Measurements from ENCODE around the gene TIAM1.

TIAM1 gene

DNA sequence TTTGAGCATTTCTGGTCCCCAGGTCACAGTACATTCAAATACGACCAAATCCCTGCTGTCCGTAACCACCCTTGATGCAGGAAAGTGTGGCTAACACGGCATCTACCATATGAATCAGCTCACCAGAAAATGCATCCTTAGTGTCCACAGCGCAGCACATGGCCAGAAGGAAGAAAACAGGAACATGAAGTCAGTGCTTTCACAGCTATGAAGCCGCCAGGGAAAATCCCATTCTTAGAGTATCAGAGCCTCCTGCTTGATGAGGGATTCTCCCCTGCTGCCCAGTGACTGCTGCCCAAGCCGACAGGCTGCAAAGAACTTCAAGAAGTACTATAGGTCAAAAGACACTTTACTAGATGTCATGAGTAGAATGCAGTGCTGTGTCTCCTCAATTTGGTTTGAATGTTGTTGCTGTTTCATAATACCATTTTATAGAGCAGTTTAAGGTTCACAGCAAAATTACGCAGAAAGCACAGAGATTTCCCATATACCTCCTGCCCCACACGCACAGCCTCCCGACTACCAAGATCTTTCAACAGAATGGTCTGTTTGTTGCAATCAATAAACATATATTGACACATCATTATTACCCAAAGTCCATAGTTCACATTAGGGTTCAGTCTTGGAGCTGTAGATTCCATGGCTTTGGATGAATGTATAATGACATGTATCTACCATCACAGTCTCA, 14.5 kb downstream of the TIAM1 start:
- no peak for DNase-seq

DNA sequence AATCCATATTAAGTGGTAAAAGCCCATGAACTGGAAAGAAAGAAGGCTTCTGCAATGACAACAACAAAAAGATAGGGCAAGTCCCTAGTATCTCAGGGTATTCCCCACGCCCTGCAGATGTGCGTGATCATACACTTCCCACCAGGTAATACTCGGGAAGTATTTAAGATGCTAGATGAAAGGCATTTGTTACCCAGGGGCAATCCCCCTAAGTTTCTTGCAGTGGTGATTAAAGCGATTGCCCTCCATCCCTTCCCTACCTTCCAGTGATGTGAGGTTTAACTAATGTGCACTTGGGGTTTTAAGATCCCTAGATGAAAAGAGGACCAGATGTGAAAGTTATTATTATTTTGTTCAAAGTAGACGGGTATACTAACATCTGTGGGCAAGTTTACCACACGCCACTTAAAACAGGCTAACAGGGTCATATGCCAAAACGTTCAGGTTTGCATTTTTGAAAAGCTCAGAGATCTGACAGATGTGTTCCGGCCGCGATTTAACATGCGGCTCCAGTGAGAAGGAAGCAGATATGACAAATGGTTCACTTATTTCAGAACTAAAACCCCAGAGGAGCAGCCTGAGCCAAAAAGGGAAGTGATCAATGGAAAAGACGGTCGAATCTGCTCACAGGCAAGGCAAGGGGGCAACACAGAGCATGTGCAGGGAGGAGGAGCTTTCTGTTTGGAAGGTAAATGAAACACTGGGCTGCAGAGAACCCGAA, 17.4 kb downstream of the TIAM1 start:
- no peak for DNase-seq

DNA sequence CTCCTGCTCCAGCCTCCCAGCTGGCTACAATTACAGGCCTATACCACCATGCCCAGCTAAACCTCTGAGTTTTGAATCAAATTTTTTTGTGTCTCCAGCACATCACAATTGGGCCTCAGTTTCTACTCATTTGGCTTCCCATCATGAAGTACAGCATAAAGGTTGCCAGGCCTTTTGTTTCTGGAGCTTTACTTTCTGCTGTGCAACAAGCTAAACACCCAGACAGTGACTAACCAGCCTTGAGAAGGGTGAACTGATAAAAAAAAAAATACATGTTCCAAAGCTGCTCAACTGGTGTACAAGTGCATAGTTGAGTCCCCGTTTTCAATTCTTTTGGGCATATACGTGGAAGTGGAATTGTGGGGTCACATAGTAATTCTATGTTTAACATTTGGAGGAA, 25.1 kb downstream of the TIAM1 start:
- DNase-seq, result no peak

DNA sequence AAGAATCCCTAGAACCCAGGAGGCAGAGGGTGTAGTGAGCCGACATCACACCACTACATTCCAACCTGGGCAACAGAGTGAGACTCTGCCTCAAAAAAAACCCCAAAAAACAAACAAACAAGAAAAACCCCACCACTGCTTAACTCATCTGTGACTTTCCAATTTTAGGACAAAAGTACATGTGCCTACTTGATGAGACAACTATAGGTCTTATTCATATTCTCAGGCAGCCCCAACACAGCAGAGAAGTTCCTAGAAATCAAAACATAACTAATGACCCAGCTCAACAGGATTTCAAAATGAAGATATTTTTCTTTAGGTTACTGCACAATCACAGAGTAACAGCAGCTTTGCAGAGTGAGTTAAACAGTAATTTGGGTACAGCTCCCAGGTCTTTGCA, 26.4 kb downstream of the TIAM1 start:
- DNase-seq, result no peak

DNA sequence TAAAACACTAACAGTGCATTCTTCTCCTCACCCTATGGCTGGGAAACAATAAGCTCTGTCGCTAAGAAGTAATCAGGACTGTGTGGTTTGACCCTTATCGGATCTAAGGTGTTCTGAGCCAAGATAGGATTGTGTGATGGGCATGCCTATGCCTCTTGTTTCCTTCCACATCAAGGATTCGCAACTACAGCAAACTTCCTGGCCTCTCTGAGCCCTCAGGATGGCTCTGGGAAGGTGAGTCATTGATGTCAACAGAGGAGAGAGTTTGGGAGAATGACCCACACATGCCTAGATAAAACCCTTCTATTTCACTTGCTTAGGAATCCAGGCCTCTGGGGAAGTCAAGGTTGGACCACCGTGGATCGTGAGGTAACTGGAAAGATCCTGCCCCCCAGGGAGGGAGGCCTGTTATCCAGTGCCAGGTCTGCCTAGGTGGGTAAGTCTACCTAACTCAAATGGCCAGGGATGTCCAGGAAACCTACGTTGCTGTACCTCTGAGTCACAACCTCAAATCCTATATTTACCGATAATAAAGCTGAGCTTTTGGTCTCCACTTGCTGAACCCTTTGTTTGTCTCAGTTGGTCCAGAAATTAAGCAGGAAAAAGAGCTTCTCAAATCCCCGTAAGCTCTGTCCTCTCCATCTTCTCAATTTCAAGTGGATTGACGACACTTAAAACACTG, 27.4 kb downstream of the TIAM1 start:
- DNase-seq, result no peak

DNA sequence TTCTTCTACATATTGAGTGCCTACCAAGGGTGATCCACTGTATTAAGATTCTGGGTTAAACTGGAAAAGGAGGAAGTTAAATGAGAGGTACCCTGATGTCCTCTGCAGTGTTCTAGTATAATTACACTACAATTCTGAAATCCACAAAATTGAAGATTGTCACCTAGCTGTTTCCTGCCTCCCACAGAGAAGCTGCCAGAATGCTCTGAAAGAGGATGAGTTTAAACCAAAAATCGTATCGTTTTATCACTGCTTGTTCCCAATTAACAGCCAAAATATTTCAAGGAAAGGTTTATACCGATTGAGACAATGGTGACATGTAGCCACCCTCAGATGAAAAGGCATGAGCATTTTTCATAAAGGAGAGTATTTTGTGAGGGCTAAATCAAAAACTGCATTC, 28.0 kb downstream of the TIAM1 start:
- no peak for DNase-seq

DNA sequence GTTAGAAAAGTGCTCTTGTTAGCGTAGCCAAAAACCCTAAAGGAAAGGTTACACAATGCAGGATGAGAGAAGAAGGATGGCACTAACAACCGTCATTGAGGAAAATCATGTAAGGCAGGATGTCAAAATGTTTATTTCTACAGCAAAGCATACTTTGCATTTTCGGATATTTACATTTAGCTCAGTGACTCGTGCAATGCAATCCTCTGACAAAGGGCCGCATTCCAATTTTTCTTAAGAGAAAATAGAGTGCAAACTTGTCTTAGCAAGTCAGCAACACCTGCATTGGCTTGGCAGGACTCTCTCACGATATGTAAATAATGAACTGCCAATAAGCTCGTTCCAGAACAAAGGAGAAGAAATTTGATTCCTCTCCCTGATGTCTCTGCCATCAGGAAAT, 33.3 kb downstream of the TIAM1 start:
- no peak for DNase-seq

DNA sequence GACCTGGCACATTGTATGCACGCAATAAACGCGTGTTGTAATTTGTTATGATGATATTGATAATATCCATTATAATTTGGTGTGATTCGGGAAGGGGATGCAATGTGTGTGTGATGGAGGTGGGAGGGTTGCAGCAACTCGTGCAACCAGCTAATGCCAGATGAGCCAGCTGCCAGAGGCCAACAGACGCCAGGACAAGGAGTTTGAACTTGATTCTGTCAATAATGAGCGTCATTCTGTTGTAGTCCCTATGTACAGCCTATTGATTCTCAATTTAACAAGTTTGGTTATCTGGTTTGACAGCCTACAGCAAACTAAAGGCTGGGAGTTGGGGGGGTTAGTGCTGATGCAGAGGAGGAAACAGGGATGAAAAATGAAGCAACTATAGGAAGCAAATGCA, 35.5 kb downstream of the TIAM1 start:
- no peak for DNase-seq

DNA sequence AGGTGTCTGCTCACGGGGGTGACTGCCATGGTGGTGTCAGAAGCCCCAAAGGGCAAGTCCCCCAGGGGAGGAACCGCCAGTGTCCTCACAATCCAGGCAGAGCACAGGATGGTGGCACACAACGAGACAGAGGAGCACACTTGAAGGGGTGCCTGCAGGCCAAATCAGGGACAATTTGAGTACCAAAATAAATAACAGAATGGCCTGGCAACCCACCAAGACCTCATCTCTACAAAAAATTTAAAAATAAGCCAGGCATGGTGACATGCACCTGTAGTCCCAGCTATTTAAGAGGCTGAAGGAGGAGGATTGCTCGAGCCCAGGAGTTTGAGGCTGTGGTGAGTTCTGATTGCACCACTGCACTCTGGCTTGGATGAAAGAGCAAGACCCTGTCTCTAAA, 38.2 kb downstream of the TIAM1 start:
- DNase-seq, result no peak

DNA sequence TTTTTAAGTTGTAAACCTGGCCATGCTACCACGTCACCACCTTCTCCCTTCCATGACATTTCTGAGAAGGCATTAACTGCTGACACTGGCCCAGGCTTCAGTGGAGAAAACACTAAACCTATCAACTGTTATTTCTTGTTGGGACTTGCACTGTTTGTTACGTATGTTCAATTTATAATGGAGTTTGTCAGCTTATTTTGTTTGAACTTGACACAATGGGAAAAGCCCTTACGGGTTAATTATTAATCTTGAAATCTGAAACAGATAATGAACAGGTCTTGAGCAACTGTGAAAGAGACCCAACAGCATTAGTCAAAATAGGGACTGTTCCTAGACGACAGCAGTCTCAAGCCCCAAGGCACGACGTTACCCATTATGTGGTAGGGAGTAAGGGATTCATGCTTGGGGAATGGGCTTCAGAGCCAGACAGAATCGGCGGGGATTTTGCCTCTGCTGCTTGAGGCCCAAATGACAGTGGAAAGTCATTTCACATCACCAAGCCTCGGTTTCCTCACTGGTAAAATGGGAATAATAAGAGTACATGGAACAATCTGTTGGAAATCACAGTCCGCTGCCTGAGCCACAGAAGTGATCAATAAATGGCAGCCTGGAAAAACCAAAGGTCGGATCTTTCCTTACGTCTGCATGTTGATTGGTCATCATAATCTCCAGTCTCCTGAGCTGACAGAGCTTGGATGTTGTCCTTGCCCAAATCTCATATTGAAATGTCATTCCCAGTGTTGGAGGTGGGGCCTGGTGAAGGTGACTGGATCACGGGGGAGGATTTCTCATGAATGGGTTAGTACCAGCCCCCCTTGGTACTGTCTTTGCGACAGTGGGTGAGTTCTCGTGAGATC, 44.5 kb downstream of the TIAM1 start:
- no peak for DNase-seq

DNA sequence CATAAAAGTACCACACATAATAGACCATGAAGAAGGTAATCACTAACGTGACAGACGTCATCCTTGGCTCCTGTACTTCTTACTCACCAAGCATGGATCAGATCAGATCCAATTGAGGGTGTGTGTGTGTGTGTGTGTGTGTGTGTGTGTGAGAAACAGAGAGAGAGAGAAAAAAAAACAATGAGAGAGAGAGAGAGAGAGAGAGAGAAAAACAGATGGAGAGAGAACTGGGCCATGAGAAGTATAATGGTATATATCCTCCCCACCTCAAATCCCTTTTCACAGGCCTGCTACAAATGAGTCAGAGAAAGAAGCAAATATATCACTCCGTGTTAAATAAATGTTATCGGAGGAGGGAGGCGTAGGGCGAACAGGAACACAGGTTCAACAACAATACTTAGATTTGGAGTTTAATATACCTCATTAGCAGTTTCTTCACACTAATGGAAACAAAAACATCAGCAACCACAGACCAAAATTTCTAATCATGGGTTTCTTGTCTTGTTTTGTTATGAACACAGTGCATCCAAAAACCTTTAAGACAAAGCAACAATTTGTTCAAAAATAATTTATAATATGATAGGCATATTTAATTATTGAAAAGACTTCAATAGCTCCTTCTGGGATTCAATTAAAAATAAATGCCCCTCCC, 45.3 kb downstream of the TIAM1 start:
- no peak for DNase-seq

DNA sequence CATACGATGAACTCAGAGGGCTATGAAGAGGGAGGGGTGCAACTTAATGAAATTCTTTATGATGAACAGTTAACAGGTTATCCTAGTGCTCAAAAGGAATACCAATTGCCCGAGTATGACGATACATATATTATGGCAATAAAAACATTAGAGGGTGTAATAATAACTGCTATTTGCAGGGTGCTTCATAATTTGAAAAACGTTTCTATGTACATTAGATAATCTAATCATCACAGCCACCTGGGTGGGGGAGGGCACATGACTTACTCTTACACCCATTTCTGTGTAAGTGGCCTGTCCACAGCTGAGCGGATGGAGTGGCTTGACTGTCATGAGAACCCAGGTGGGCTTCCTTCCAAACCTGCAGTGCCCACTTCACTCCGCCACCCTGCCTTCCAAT, 46.3 kb downstream of the TIAM1 start:
- DNase-seq, result no peak

DNA sequence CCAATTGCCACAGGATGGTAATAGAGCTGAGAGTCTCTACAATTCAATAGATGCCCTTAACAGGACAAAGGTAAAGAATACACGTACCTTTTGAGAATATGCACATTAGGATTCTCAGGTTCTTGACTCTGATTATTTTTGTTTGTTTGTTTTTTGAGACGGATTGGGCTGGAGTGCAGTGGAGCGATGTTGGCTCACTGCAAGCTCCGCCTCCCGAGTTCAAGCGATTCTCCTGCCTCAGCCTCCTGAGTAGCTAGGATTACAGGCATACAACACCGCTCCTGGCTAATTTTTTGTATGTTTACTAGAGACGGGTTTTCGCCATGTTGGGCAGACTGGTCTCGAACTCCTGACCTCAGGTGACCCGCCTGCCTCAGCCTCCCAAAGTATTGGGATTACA, 48.4 kb downstream of the TIAM1 start:
- no peak for DNase-seq

DNA sequence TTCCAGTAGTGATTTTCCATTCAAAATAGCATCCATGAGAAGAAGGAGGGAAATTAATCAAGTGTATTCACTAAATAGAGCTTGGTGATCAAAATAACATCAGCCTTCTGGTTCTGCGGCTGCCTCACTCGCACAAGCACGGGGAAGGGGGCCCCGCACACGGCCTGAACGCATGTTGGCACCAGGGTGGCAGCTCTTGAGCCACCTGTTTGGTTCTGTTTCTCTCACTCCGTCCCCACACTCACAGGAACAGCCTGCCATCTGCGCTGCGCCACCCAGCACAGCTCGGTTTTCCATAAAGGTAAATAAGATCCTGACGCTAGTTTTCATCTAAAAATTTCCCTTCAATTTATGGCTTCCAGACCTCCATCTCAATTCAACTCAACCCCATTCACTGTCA, 49.4 kb downstream of the TIAM1 start:
- no peak for DNase-seq

DNA sequence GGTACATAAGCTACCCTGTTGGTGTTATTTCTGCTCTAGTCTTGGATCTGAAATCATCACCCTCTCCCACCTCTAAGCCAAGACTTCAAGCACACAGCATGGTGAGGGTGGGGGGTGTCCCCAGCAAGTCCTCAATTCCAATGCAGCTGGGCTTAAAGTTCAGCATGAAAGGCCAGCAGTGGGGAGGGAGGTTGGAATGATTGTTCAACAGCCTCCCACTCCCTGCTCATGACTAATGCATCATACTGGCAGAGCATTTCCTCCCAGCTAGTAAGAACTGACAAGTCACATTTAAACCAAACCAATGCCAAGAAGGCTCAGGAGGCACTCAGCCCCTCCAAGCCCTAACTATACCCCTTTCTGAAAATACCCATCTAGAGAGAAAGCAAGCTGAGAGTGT, 50.1 kb downstream of the TIAM1 start:
- DNase-seq, result no peak

DNA sequence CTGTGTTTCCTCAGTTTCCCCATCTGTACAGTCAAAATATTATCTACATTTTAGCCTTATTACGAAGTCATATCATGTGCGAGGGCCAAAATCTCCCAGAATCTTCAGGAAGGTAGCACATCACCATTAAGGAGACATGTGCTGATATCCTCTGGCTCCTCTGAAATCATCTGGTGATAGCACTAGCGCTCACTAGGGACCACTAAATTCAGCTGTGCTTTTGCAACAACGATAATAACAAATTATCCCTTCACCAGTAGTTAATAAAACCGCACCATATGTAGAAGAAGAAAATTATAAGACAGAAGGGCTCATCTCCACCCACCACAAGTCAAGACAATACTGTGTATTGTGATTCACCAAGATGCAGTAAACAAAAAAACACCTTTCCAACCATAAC, 53.3 kb downstream of the TIAM1 start:
- no peak for DNase-seq

DNA sequence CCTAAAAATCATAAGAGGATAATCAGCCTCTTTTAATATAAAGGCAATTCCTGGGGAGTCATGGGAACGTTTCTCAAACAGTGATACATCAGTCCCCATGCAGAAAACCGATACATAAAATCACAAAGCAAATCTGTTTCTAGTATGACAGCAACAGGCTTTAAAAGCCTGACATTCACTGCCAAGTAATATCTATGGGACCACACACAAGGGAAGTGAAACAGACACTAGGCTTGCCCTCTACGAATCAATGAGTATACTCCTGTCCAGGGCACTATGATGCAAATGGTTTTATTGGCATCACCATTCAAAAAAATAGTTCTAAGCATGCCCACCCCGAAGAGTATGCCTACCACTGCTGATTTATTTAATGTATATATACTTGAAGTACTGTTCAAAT, 54.4 kb downstream of the TIAM1 start:
- no peak for DNase-seq

DNA sequence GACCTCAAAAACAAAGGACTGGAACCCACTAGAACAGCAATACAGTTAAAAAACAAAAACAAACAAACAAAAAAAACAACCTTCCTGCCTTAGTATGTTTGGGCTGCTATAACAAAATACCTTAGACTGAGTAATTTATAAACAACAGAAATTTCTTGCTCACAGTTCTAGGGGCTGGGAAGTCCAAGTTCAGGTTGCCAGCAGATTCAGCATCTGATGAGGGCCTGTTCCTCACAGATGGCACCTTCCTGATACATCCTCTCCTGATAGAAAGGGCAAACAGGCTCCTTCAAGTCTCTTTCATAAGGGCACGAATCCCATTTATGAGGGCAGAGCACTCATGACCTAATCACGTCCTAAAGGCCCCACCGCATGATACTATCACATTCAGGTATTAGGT, 55.9 kb downstream of the TIAM1 start:
- no peak for DNase-seq

DNA sequence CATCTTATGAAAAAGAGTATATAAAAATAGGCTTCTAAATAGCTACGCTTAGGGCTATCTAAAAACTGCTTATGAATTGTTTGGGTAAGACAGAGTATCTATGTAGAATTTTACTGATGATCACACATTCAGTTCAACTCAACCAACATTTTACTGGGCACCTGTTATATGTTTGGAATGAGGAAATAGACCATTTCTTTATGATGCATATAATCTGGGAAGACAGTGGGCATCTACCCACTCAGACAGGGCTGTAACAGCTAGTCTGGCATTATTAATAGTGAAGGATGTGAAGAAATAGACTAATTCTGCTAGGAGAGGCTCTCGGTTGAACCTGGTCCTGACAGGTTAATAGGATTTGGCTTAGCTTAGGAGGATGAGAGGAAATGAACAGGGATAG, 56.9 kb downstream of the TIAM1 start:
- no peak for DNase-seq

DNA sequence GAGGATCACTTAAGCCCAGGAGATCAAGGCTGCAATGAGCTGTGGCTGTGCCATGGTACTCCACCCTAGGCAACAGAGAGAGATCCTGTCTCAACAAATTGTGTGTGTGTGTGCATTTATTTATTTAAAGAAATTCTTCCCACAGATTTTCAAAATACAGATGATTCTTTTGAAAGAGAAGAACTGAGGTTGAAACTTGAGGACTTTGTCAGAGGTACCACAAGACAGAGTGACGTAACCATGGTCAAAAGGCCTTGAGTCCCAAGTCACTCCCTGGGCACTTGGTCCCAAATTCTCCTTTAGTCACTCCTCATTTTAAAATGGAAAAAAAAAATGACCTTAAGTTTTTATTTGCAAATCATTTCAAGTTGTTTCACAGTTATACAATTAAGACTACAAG, 57.4 kb downstream of the TIAM1 start:
- DNase-seq, result no peak

DNA sequence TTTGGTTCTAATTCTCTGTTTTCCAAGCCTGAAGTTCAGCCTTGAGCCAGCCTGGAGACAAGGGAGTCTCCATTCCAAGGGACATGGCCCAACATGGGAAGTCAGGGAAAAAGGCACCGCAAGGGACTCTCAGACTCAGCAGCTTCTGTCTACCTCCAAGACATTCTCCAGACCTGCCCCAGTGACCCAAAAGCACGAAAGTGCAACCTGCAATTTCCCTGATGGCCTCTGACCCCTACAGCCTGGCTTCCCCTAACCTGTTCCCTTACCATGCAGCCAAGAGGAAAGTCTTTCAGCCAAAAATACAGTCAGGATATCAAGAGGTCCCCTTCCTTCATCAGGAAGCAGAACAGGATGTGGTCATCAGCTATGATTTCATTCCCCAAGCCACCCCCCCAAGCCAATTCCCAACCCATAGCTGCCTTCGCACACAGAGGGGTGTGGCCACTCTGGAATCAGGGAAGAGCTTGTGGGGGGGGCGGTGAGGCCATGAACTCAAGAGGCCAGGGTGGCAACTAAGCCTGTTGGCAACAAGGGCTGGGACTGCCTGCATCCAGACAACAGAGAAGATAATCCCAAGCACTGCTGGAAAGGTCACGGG, 59.2 kb downstream of the TIAM1 start:
- no peak for DNase-seq

DNA sequence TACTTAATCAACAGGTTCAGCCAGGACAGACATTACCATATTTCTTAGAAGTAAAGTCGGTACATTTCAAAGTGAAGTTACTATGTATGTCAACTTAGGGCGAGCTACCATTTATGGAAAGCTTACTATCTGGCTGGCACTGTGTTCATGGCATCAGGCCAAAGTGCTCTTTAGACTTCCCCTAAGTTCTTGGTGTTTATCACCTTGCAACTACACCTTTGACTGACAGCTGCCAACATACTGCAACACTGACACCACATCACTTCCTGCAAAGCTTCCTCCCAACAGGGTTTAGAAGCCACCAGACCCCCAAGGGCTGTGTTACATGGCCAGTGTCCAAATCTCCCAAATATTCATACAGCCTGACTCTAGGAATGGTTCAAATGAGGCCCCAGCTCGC, 61.0 kb downstream of the TIAM1 start:
- no peak for DNase-seq

Data from effector CD8-positive, alpha-beta T cell (primary cell).